Kidney (tissue), 14 donors: ENCODE results near the gene SNX8. TPM values are rescaled to one million over a fixed set of nuclear protein-coding genes. Genes with fewer than 3 reads are reported as not detected.

Source experiments
- DNase-seq, 5 donors: peaks; one replicate each; pipeline ENCODE4 v3.0.0-alpha.2; 2013 to 2020
- FAIRE-seq: peaks from 2 replicates; lab custom pipeline; 2012; peaks lifted over from hg19 to GRCh38; lab: Jason Lieb, UNC
- H3K27ac ChIP-seq, 2 donors: one replicate each; pipeline ENCODE4 v1.7.0; 2013; ENCODE audit warnings: low read depth in 2 of 2, low read length in 2 of 2, inconsistent platforms in 1 of 2
- H3K27me3 ChIP-seq: one replicate; pipeline ENCODE4 v1.7.1; 2013; ENCODE audit warnings: low read length, inconsistent platforms; ENCODE audit not compliant: control insufficient read depth, insufficient read depth
- H3K36me3 ChIP-seq, 3 donors: one replicate each; pipeline versions ENCODE4 v1.7.0 to v1.7.1; 2013; ENCODE audit warnings: low read length in 3 of 3, control low read depth in 1 of 3, inconsistent platforms in 1 of 3; ENCODE audit not compliant: insufficient read depth in 3 of 3, control insufficient read depth in 2 of 3
- H3K4me1 ChIP-seq, 3 donors: one replicate each; pipeline versions ENCODE4 v1.7.0 to v1.7.1; 2013; ENCODE audit warnings: low read length in 3 of 3, inconsistent platforms in 1 of 3, low read depth in 1 of 3; ENCODE audit not compliant: control insufficient read depth in 2 of 3, insufficient read depth in 2 of 3
- H3K4me3 ChIP-seq, 3 donors: one replicate each; pipeline versions ENCODE4 v1.7.0 to v1.8.1; 2013; ENCODE audit warnings: low read length in 3 of 3, control low read depth in 1 of 3, inconsistent platforms in 1 of 3
- H3K9ac ChIP-seq, 3 donors: one replicate each; pipeline versions ENCODE4 v1.7.0 to v1.7.1; 2013; ENCODE audit warnings: low read length in 3 of 3, control low read depth in 1 of 3, inconsistent platforms in 1 of 3
- H3K9me3 ChIP-seq, 3 donors: one replicate each; pipeline versions ENCODE4 v1.7.0 to v1.7.1; 2013; ENCODE audit warnings: low read length in 3 of 3, control low read depth in 1 of 3, inconsistent platforms in 1 of 3; ENCODE audit not compliant: control insufficient read depth in 2 of 3, insufficient read depth in 1 of 3
- CTCF ChIP-seq: IDR thresholded peaks from 3 replicates; pipeline ENCODE4 v1.5.1; 2012; ENCODE audit warnings: mild to moderate bottlenecking, moderate library complexity, borderline replicate concordance; ENCODE audit not compliant: insufficient read depth; ENCODE audit errors: extremely low read depth
- intact Hi-C: fragments of 100-400 bp; cut with DNase I; formaldehyde crosslinking; loops from one replicate; pipeline ENCODE4 v1.11.1; 2022
- polyA plus RNA-seq: library from polyadenylated mRNA; stranded (reverse); fragments of 350-450 nt; fragmentation: Illumina TruSeq; extraction: RNeasy Lipid Tissue Mini Kit (QIAGEN cat#74804); gene quantifications from one replicate; pipeline ENCODE4 v1.2.3, GENCODE V29; 2014; ENCODE audit warnings: low read depth, low replicate concordance; ENCODE audit not compliant: insufficient read depth
- total RNA-seq: library from RNA; stranded (reverse); fragmentation: NEBNext Ultra II Directional; extraction: Animal tissue kit (Norgen Biotek cat#: 25700); gene quantifications from one replicate; pipeline ENCODE4 v1.2.1, GENCODE V29; 2021
- donor health status: control.
- donor health status: control.
- donor health status: control.
- donor health status: control.
- donor health status: control.
- donor health status: DM: yes; HTN: yes; CAD: no.
- donor health status: Normal renal cell carcinoma (clear cell type).

SNX8 gene
- total and polyA plus RNA-seq, 2 donors from 2014 or later, result 28.7 to 38.6 TPM

GRCh38 chr7:2230882-2231281 is 83.4 kb downstream of the SNX8 start:
- Histone ChIP-seq H3K4me1 (peaks cover 0 to 6% (median 0%) of the 10 kb centered on the region in 3 donors), H3K27me3 (no peaks in the 10 kb centered on the region), H3K9me3 (no peaks in the 10 kb centered on the region), H3K36me3 (peaks cover 2 to 14% (median 6%) of the 10 kb centered on the region in 3 donors), H3K4me3 (no peak overlapping the region), H3K27ac (no peak overlapping the region), H3K9ac (no peak overlapping the region)
- intact Hi-C loops, result no loop called here
- DNase-seq (no peak), FAIRE-seq (no peak)
- TF ChIP-seq CTCF, result no peak

- intact Hi-C loops, result no loop called here
- H3K36me3 ChIP-seq, result peaks cover 4 to 19% (median 6%) of the 10 kb centered on the region in 3 donors
- TF ChIP-seq CTCF, result no peak
- no peaks in the 10 kb centered on the region for H3K27me3 ChIP-seq
- H3K4me1 ChIP-seq, result peaks cover 0 to 6% (median 0%) of the 10 kb centered on the region in 3 donors
- FAIRE-seq (no peak), DNase-seq (no peak)
- H3K9me3 ChIP-seq, result no peaks in the 10 kb centered on the region
- H3K27ac ChIP-seq, result no peak overlapping the region
- H3K9ac ChIP-seq, result no peak overlapping the region
- no peak overlapping the region for H3K4me3 ChIP-seq
Measured at GRCh38 chr7:2230226-2230625, 84.0 kb downstream of the SNX8 start.

GRCh38 chr7:2229467-2229866 is 84.8 kb downstream of the SNX8 start:
- peaks cover 0 to 6% (median 0%) of the 10 kb centered on the region in 3 donors for H3K4me1 ChIP-seq
- H3K27me3 ChIP-seq, result no peaks in the 10 kb centered on the region
- intact Hi-C loops, result no loop called here
- peaks cover 2 to 17% (median 4%) of the 10 kb centered on the region in 3 donors for H3K36me3 ChIP-seq
- H3K9me3 ChIP-seq, result no peaks in the 10 kb centered on the region
- H3K4me3 ChIP-seq, result no peak overlapping the region
- DNase-seq (no peak), FAIRE-seq (no peak)
- no peak overlapping the region for H3K27ac ChIP-seq
- TF ChIP-seq CTCF, result no peak
- no peak overlapping the region for H3K9ac ChIP-seq

GRCh38 chr7:2228921-2229320 is 85.3 kb downstream of the SNX8 start:
- peaks cover 0 to 6% (median 0%) of the 10 kb centered on the region in 3 donors for H3K4me1 ChIP-seq
- H3K9me3 ChIP-seq, result no peaks in the 10 kb centered on the region
- no peak for TF ChIP-seq CTCF
- no peak for DNase-seq
- H3K27me3 ChIP-seq, result no peaks in the 10 kb centered on the region
- intact Hi-C loops, result no loop called here
- H3K36me3 ChIP-seq, result peaks cover 2 to 17% (median 4%) of the 10 kb centered on the region in 3 donors
- no peak overlapping the region for H3K4me3 ChIP-seq
- FAIRE-seq, result no peak
- H3K9ac ChIP-seq, result no peak overlapping the region
- no peak overlapping the region for H3K27ac ChIP-seq
